Neutrophil (primary cell): Measurements from ENCODE around the gene SLC35E2B.
"Not testable (repeated sequence)": the region's sequence is repeated elsewhere in the genome, so short reads cannot be mapped to it uniquely, and the experiment has no call there.

Experiments
- H3K27ac ChIP-seq: fragments of 200-600 bp; sonication (generic); 2 replicates; pipeline ENCODE4 v1.5.1; 2016; ENCODE audit warnings: mild to moderate bottlenecking, moderate library complexity
- H3K27me3 ChIP-seq: fragments of 200-600 bp; sonication (generic); 2 replicates; pipeline ENCODE4 v1.6.0; 2016; ENCODE audit warnings: mild to moderate bottlenecking
- H3K36me3 ChIP-seq: fragments of 200-600 bp; sonication (generic); 2 replicates; pipeline ENCODE4 v1.5.1; 2017
- H3K4me1 ChIP-seq, 2 experiments: fragments of 200-600 bp in 1 of 2; sonication (generic) in 1 of 2; 1 replicate in 1 of 2; 2 replicates in 1 of 2; pipeline versions ENCODE4 v1.5.1 to v1.6.1; 2013 to 2016; ENCODE audit warnings: low read depth in 1 of 2, low read length in 1 of 2, mild to moderate bottlenecking in 1 of 2, moderate library complexity in 1 of 2; ENCODE audit not compliant: control insufficient read depth in 1 of 2, insufficient read depth in 1 of 2
- H3K4me3 ChIP-seq, 2 experiments: fragments of 200-600 bp in 1 of 2; sonication (generic) in 1 of 2; 1 replicate in 1 of 2; 2 replicates in 1 of 2; pipeline ENCODE4 v1.5.1; 2013 to 2016; ENCODE audit warnings: low read depth in 1 of 2, low read length in 1 of 2, mild to moderate bottlenecking in 1 of 2, moderate library complexity in 1 of 2
- H3K9me3 ChIP-seq: fragments of 200-600 bp; sonication (generic); 2 replicates; pipeline ENCODE4 v1.5.1; 2016
- CTCF ChIP-seq: fragments of 200-600 bp; sonication (generic); IDR thresholded peaks from 2 replicates; pipeline ENCODE4 v1.5.1; 2016; ENCODE audit warnings: antibody characterized with exemption

Gene SLC35E2B

GRCh38 chr1:1639368-1639767 is 53.2 kb downstream of the SLC35E2B start:
- not testable (repeated sequence) for H3K27ac ChIP-seq, H3K27me3 ChIP-seq, H3K9me3 ChIP-seq, H3K4me3 ChIP-seq, H3K4me1 ChIP-seq
- peaks cover 55% of the 10 kb centered on the region for H3K36me3 ChIP-seq

GRCh38 chr1:1638528-1638927 is 54.1 kb downstream of the SLC35E2B start:
- H3K4me3 ChIP-seq, H3K27ac ChIP-seq, H3K9me3 ChIP-seq, H3K27me3 ChIP-seq, H3K4me1 ChIP-seq: not testable (repeated sequence)
- peaks cover 55% of the 10 kb centered on the region for H3K36me3 ChIP-seq

- not testable (repeated sequence) for H3K4me3 ChIP-seq, H3K4me1 ChIP-seq, H3K27me3 ChIP-seq, H3K27ac ChIP-seq, H3K9me3 ChIP-seq
- H3K36me3 ChIP-seq, result peaks cover 55% of the 10 kb centered on the region
Measured at GRCh38 chr1:1637479-1637875, 55.1 kb downstream of the SLC35E2B start.

- not testable (repeated sequence) for H3K4me3 ChIP-seq, H3K27ac ChIP-seq, H3K9me3 ChIP-seq
Measured at GRCh38 chr1:1636621-1637478, 55.7 kb downstream of the SLC35E2B start.

GRCh38 chr1:1634613-1635012 is 58.0 kb downstream of the SLC35E2B start:
- not testable (repeated sequence) for H3K4me3 ChIP-seq, H3K9me3 ChIP-seq, H3K27ac ChIP-seq
- peaks cover 34% of the 10 kb centered on the region for H3K36me3 ChIP-seq
- H3K4me1 ChIP-seq, result peaks cover 2 to 24% of the 10 kb centered on the region in 2 experiments
- H3K27me3 ChIP-seq, result peaks cover 28% of the 10 kb centered on the region

More at GRCh38 chr1:1636621-1637478, 55.7 kb downstream of the SLC35E2B start:
- H3K4me1 ChIP-seq, H3K27me3 ChIP-seq: not testable (repeated sequence)
- peaks cover 53% of the 10 kb centered on the region for H3K36me3 ChIP-seq

GRCh38 chr1:1633409-1633808 is 59.2 kb downstream of the SLC35E2B start:
- not testable (repeated sequence) for H3K4me3 ChIP-seq, H3K27ac ChIP-seq, H3K9me3 ChIP-seq
- Histone ChIP-seq H3K4me1 (peaks cover 2 to 26% of the 10 kb centered on the region in 2 experiments), H3K36me3 (peaks cover 26% of the 10 kb centered on the region), H3K27me3 (peaks cover 40% of the 10 kb centered on the region)

GRCh38 chr1:1631782-1632420 is 60.7 kb downstream of the SLC35E2B start, which contains the start of gene MMP23B:
MMP23B (plus strand) TSS chr1:1632173; CDS start chr1:1632219, 46 bp downstream.
- Histone ChIP-seq H3K4me1 (peaks cover 2 to 26% of the 10 kb centered on the region in 2 experiments), H3K27ac (no peak within 1 kb of the TSS), H3K36me3 (peaks cover 25% of the 10 kb centered on the region), H3K9me3 (no peaks in the 10 kb centered on the region), H3K27me3 (peaks cover 51% of the 10 kb centered on the region), H3K4me3 (no peak within 1 kb of the TSS)
- TF ChIP-seq CTCF, result no peak

- H3K27ac ChIP-seq, result no peak overlapping the region
- no peak overlapping the region for H3K4me3 ChIP-seq
- TF ChIP-seq CTCF, result no peak
- peaks cover 22% of the 10 kb centered on the region for H3K36me3 ChIP-seq
- H3K27me3 ChIP-seq, result peaks cover 51% of the 10 kb centered on the region
- no peaks in the 10 kb centered on the region for H3K9me3 ChIP-seq
- peaks cover 2 to 26% of the 10 kb centered on the region in 2 experiments for H3K4me1 ChIP-seq
Measured at GRCh38 chr1:1630965-1631781, 61.4 kb downstream of the SLC35E2B start.
